GM10248 (cell line): ENCODE data around the gene PCDH1.

Experiments used
- CTCF ChIA-PET: fragments of 300-600 bp; sonication (Branson Sonifier 250); formaldehyde crosslinking; extraction: SDS; loops from one replicate; lab custom pipeline; 2021; ENCODE audit warnings: antibody characterized with exemption; lab: Yijun Ruan, JAX
- POLR2A ChIA-PET: fragments of 350-650 bp; sonication (Branson Sonifier 250); formaldehyde crosslinking; extraction: SDS; loops from one replicate; lab custom pipeline; 2020; ENCODE audit warnings: antibody characterized with exemption; lab: Yijun Ruan, JAX
- DNase-seq: peaks from one replicate; pipeline ENCODE4 v3.0.0; 2012; ENCODE audit errors: extremely low spot score
- TF ChIP-seq, protein P1 (sequence below): IDR thresholded peaks from 2 replicates; pipeline ENCODE4 v1.5.1; 2012; ENCODE audit warnings: mild to moderate bottlenecking, low read depth; ENCODE audit errors: extremely low read depth, missing control alignments, control extremely low read depth

Gene PCDH1

DNA sequence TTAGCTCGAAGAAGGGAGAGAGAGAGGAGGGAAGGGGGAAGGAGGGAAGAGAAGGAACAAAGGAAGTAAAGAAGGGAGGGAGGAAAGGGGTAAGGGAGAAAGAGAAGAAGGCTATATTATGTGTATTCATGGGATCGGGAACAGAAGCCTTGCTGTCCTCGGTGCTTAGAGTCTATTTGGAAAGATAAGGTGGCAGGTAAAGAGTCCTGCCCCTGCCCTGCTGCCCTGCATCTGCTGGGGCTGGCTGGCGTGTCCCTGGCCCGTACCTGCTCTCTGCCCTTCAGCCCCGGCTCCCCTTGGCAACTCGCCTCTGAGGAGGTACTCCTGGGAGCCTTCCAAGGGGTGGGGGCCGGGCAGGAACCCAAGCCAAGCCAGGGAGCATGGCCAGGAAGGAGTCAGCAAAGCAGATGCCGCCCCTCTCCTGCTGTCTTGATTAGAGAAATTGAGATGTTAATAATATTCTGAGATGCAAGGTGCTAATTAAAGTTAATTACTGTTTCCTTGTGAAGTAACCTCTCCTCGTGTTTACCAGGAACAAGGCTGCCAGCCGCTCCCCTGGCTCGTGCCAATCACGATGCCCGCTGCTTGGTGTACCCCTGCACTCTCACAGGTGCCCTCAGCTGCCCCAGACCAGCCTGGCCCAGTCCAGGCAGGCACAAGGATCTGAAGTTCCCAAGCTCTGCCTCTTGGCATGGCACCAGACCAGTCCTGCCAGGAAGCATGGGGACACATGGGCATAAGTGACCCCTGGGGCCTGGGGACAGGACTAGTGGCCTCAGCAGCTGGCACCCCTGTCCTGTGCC lies 36.6 kb downstream of the PCDH1 start:
- TF ChIP-seq, protein P1, sequence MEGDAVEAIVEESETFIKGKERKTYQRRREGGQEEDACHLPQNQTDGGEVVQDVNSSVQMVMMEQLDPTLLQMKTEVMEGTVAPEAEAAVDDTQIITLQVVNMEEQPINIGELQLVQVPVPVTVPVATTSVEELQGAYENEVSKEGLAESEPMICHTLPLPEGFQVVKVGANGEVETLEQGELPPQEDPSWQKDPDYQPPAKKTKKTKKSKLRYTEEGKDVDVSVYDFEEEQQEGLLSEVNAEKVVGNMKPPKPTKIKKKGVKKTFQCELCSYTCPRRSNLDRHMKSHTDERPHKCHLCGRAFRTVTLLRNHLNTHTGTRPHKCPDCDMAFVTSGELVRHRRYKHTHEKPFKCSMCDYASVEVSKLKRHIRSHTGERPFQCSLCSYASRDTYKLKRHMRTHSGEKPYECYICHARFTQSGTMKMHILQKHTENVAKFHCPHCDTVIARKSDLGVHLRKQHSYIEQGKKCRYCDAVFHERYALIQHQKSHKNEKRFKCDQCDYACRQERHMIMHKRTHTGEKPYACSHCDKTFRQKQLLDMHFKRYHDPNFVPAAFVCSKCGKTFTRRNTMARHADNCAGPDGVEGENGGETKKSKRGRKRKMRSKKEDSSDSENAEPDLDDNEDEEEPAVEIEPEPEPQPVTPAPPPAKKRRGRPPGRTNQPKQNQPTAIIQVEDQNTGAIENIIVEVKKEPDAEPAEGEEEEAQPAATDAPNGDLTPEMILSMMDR, result no peak
- POLR2A ChIA-PET, result no interaction called here
- CTCF ChIA-PET, result no interaction called here
- no peak for DNase-seq

DNA sequence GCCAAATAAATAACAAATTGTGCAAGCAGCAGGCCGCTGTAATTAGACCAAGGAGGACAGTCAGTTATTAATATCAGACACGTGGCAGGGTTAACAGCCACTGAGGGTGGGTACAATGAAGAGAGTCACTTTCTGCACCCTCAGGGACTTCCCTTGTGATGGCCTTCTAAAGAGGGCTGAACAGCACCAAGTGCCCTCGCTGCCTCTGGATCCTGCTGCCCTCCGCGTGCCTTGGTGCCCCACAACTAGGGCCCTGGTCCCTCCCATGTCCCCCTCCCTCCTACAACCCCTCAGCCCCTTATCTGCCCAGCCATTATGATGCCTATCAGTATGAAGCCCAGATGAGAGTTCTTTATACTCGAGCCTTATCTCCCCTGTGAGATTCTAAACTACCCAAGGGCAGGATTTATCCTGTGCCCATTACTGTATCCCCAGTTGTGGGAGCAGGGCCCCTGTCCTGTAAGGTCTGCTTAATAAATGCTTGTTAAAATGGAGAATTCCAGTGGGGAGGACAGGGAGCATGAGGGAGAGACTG lies 37.3 kb downstream of the PCDH1 start:
- no peak for DNase-seq
- CTCF ChIA-PET, result interaction anchor here (1.3 kb wide), 1 partner anchor 10 kb away, joined by 6 read pairs; no protein-coding TSS in a partner anchor
- TF ChIP-seq, protein P1, result no peak
- POLR2A ChIA-PET, result no interaction called here

DNA sequence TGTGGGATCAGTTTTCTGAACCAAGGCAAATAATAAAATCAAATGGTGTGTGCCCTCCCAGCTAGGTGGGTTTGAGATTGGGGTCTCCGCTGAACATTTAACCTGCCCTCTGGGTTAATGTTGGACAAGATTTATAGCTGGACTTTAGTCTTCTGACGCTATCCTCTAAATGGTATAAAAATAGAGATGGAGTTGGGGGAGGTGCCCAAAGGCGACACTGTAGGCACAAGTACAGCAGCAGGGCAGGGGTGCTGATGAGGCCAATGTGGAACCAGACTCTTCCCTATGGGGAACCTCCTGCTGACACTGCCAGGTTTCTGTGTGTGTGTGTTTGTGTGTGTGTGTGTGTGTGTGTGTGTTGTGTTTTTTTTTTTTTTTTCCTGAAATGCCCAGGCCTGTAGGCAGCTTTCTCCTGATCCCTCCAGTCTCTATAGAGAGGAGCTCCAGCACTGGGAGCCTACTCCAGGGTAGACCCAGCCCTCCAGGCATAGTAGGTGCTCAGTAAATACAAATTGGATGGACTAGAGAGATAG lies 37.9 kb downstream of the PCDH1 start:
- ChIA-PET POLR2A (no interaction called here), CTCF (interaction anchor here (1.3 kb wide), 1 partner anchor 9 kb away, joined by 6 read pairs; no protein-coding TSS in a partner anchor)
- TF ChIP-seq, protein P1, result no peak
- DNase-seq, result no peak

DNA sequence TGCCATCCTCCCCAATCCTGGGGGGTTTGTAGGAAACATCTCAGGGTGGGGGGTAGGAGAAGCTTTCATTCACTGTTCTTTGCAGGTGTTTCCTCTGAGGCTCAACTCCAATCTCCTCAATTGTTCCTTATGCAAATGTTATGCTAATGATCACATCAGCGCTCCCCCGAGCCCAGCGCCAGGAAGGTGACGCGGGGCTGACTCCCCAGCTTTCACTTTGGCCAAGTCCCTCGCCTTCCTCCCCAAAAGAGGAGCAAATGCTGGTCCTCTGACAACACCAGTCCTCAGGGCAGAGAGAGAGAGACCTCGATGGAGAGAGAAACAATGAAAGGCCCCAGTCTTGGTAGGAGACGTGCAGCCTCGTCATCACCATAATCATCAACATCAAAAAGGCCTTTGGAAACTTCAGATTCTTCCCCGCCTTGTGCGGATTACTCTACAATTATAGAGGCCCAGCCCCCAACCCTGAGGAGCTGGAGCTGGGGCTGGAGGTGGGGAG lies 39.1 kb downstream of the PCDH1 start:
- POLR2A ChIA-PET, result no interaction called here
- CTCF ChIA-PET, result interaction anchor here (1.6 to 2.1 kb wide), 2 partner anchors 11 to 40 kb away, joined by 3 to 5 read pairs; no protein-coding TSS in a partner anchor
- DNase-seq, result no peak

DNA sequence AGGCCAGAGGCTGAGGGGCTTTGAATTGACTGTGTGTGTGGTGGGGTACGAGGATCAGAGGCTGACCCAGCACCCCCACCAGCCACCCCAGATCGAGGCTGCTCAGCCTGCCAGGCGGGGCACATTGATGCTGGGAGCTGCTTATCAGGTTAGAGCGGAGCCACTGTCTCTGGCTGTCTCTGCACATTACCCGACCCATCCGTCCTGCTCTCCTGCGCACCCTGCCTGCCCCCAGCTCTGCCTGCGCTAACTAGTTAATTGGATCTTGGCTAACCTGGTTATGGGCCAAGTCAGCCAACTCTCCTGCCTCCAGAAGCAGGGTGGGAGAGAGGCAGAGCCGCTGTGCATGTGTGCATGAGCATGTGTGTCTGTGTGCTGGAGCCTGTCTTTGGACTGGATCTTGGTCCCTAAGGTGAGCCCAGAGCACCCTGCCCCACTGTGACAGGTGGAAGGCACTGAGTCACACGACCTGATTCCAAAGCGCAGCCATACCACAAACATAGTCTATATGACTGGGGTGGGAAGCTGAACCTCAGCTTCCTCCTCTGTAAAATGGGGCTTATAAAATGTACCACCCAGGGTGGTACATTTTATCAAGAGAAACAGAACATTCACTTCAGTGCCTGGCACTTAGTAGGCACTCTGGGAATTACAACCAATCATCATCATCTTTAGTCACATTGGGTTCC lies 39.7 kb downstream of the PCDH1 start:
- TF ChIP-seq, protein P1, result no peak
- no peak for DNase-seq
- ChIA-PET POLR2A (no interaction called here), CTCF (interaction anchor here (1.5 to 2.1 kb wide), 4 partner anchors 10 to 174 kb away, joined by 3 to 5 read pairs (median 4); no protein-coding TSS in a partner anchor)

More for the DNA sequence above, 39.1 kb downstream of the PCDH1 start:
- TF ChIP-seq, protein P1, result no peak
